Measurements from ENCODE around the gene YWHAB.

Gene YWHAB

DNA sequence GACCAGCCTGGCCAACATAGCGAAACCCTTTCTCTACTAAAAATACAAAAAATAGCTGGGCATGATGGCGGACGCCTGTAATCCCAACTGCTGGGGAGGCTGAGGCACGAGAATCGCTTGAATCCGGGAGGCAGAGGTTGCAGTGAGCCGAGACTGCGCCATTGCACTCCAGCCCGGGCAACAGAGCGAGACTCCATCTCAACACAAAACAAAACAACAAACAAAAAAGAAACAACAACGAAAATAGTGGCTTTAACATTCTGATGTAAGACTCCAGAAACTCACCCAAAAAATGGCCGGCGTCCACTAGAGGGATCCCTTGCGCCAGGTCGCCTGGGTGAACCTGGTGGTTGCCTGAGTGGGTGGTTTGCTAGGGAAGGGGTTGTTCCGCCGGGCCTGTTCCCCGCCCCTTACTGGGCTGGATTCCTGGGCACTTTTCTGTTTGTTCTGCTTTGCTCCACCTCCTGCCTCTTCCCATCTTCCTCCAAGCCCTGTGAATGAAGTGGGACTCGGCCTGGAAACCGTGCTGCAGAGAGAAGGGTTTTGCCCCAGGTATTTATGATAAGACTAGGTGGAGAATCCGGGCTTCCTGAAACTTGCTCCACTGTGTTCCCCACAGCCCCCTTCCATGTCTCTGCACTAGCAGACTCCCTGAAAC is 25.9 kb downstream of the YWHAB start:
- no peak for DNase-seq (ENCODE audit: low read depth, low spot score)

DNA sequence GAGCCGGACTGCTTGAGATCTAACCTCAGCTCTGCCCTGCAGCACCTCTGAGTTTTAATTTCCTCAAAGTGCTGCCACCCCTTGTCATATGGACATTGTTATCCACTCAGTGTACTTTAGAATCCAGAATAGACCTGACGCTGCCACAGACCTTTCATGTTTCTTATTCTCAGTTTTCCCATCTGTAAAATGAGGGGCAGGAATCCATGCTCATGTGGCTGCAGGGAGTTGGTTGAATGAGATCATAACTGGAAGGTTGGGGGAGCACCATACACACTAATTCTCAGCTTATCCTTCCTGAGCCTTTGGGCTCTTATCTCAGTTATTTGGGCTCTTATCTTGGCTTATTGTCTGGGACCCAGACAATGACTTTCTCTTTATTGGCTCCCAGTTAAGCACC is 26.7 kb downstream of the YWHAB start:
- DNase-seq (ENCODE audit: low read depth, low spot score), result no peak

- no peak for DNase-seq (ENCODE audit: low read depth, low spot score)
These were observed 29.4 kb downstream of the YWHAB start for GRCh38 chr20:44914924-44915323.

- no peak for DNase-seq (ENCODE audit: low read depth, low spot score)
These were observed 31.1 kb downstream of the YWHAB start for GRCh38 chr20:44916586-44916985.

DNA sequence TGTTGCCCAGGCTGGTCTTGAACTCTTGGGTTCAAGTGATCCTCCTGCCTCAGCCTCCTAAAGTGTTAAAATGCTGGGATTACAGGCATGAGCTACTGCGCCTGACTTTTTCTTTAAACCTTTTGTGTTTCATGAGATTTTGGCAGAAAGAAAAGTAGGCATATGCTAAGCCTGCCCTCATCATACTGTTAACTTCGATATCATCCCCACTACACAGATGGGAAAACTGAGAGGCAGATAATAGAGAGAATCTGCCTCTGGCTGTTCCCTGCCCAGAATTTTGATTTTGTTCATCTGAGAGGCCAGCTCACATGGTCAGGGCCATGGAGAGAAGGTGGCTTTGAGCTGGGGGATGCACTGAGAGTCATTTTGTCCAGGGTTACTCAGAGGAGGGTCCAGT is 31.9 kb downstream of the YWHAB start:
- DNase-seq (ENCODE audit: low read depth, low spot score), result no peak

- no peak for DNase-seq (ENCODE audit: low read depth, low spot score)
These were observed 32.8 kb downstream of the YWHAB start for GRCh38 chr20:44918342-44918741.

DNA sequence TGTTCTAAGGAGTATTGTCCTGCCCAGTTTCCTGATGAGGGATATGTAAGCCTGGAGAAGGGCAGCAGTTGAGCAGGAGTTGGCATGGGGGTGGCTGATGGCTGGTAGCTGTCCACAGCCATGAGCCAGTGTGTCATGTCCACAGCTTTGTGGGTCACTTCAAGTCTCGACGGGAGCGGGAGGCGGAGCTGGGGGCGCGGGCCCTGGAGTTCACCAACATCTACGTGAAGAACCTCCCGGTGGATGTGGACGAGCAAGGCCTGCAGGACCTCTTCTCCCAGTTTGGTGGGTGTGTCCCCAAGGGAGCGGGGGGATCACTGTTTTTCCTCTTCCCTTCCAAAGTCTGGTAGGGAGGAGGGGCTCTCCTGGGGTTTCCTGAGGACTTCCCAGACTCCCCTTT is 33.3 kb downstream of the YWHAB start:
- DNase-seq (ENCODE audit: low read depth, low spot score), result no peak

GRCh38 chr20:44921447-44921846 is 35.9 kb downstream of the YWHAB start:
- no peak for DNase-seq (ENCODE audit: low read depth, low spot score)

GRCh38 chr20:44924541-44924940 is 39.0 kb downstream of the YWHAB start:
- no peak for DNase-seq (ENCODE audit: low read depth, low spot score)

DNA sequence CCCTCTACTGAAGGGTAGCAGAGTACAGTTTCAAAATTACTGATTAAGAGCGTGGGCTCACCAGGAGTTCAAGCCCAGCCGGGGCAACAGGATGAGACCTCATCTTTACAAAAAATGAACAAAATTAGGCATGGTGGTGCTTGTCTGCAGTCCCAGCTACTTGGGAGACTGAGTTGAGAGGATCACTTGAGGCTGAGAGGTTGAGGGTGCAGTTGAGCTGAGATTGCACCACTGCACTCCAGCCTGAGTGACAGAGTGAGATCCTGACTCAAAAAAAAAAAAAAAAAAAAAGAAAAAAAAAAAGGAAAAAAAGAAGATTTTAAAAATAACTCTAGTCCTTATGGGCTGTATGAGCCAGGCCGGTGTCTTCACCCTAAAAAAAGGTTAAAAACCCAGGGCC is 43.1 kb downstream of the YWHAB start:
- DNase-seq (ENCODE audit: low read depth, low spot score), result no peak

- no peak for DNase-seq (ENCODE audit: low read depth, low spot score)
These were observed 45.1 kb downstream of the YWHAB start for GRCh38 chr20:44930517-44931168.

DNA sequence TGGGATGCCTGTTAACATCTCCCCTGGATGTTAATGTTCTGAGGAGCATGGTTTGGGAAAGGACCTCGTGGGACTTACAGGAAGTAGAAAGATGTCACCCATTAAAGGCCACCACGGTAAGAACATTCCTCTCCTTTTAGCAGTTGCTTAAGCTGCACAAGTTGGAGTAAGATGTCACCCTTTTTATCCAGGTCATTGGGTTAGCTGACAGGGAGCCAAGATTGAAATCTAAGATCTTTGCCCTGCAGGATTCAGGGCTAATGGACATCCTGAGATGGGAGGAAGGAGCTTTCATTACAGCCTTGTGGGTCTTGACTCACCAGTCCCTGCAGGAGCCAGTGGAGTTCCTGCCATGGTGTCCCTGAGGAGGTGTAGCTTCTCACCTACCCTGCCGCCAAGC is 46.4 kb downstream of the YWHAB start:
- DNase-seq (ENCODE audit: low read depth, low spot score), result no peak

DNA sequence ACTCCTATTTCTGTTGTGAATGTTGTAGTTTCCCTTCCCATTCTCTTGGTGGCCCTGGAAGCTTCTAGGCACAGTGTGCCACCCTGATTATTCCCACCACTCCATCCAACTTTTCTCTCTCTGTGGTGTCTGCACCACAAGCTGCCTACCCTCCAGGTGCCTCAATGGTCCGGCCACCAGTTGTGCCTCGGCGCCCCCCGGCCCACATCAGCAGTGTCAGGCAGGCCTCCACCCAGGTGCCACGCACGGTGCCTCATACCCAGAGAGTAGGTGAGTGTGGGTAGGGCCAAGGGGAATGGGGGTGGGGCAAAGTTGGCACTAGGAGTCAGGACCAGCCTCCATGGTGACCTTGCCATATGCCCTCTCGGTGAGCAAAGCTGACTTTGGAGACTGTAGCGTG is 47.4 kb downstream of the YWHAB start:
- DNase-seq (ENCODE audit: low read depth, low spot score), result no peak

- no peak for DNase-seq (ENCODE audit: low read depth, low spot score)
These were observed 51.0 kb downstream of the YWHAB start for GRCh38 chr20:44936510-44936909.

DNA sequence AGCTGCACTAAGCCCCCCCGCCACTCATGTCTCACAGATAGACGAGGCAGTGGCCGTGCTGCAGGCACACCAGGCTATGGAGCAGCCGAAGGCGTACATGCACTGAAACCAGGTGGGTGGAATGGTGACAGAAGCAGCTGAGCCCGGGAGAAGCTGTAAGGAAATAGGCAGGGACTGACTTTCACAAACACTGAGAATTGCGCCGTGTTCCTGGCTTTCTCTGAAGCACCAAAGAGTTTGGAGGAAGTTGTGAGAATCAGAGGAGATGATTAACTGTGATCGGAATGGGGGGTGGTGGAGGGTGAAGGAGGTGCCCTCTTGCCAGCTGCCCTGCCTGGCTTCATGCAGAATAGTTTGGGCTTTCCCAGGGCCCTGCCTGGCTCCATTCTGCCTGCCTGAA is 53.1 kb downstream of the YWHAB start:
- DNase-seq (ENCODE audit: low read depth, low spot score), result no peak

DNA sequence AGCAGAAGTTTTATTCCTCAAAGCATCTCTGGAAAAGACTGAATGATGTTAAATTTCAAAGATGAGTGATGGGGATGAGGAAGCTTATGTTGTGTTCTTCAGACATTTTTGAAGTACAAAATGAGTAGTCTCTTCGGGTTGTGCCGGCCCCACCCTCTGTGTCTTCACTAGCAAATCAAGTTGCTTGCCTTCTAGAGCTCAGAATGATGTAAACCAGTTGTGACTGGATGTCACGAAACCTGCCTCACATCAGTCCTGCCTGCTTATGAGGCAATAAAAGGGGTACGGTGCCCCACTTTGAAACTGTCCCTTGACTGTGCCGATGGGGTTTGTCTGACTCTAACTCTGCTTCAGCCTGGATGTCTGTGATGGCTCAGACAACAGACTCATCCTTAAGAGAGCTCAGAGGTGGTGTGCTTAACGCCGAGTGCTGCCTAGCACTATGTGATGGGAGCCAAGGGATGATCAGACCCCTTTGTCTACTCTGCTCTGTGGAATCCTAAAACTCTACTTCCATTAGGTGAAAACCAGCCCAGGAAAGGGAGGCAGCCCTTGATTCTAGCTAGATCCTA is 55.7 kb downstream of the YWHAB start:
- DNase-seq (ENCODE audit: low read depth, low spot score), result no peak

DNA sequence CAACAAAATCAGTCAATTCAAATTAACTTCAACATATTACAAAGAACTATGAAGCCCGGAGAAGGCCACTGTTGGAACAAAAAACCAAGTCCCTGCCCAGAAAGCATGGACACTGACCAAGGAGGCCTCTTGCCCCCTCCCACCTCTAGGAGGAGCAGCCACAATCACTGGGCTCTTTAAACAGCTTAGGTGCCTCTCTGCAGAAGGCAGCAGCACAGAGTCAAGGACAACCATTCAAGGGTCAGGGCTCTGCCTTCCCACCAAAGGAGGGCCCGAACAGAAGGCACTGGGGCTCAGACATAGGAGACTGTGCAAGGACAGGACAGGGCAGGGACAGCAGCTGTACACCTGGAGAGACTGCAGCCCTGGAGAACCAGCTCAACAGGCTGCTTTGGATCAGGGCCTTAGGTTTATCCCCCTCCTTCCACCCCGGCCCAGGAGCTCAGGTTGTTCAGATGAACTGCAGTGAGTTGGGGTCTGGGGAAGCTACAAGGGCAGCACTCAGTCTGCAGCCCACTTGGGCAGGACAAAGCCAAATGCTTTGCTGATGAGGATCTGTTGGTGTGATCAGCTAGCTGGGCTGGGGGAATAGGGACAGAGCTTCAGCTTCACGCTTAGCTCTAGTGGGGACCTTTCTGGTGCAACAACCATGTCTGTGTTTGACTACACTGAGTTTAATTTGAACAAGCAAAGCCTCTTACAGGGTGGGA is 56.9 kb downstream of the YWHAB start:
- no peak for DNase-seq (ENCODE audit: low read depth, low spot score)

- DNase-seq (ENCODE audit: low read depth, low spot score), result no peak
These were observed 58.3 kb downstream of the YWHAB start for GRCh38 chr20:44943828-44944227.

GRCh38 chr20:44945261-44945660 is 59.8 kb downstream of the YWHAB start:
- DNase-seq (ENCODE audit: low read depth, low spot score), result no peak

- no peak for DNase-seq (ENCODE audit: low read depth, low spot score)
These were observed 60.9 kb downstream of the YWHAB start for GRCh38 chr20:44946271-44946852.

DNA sequence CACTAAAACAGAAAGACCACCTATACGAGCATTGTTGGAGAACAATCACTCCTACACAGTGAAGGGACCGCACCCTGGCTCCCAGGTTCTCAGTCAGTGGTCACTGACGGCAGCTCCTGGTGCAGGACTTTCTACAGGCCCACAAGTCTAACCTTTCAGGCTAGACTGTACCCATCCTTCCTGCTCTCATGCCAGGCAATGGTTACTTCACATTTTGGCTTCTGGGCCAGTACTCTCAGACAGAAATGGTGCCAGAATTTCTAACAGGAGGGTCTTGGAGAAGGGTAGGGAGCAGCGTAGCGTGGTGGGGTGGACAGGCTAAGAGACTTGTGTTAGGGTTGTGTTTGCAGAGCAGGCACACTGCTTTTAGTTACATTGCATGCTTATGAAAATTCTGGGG is 62.6 kb downstream of the YWHAB start:
- no peak for DNase-seq (ENCODE audit: low read depth, low spot score)

DNA sequence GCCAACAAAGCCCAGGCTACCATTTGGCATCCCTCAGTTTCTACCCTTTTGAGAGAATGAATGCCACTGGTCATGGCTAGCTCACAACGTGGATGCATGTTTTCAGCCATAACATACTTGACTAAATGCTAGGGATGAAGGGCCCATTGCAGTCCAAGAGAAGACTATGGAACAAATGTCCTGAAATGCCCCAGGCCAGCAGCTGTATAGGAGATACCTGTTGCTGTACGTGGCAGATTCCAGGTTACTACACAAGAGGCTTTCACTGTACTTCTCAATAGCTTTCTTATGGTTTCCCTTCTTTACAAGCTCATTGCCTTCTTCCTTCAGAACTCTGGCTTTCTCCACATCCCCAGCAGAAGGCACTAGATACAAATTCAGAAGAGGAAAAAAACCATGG is 63.0 kb downstream of the YWHAB start:
- no peak for DNase-seq (ENCODE audit: low read depth, low spot score)
